Spleen (tissue), 11 donors: ENCODE data around the gene BAG5. TPM values are rescaled to one million over a fixed set of nuclear protein-coding genes. Genes with fewer than 3 reads are reported as not detected.
A peak's percentile ranks its signal among the peaks of the same experiment; 100 is the strongest.

Experiments
- DNase-seq: peaks from one replicate; pipeline ENCODE4 v3.0.0-alpha.2; 2020
- H3K27ac ChIP-seq, 8 donors: fragments of 200-600 bp; sonication (generic) in 7 of 8; 1 replicate in 4 of 8; 2 replicates in 4 of 8; pipeline versions ENCODE4 v1.5.0 to v1.8.0; 2016 to 2021; ENCODE audit warnings: inconsistent platforms in 4 of 8, mild to moderate bottlenecking in 4 of 8, moderate library complexity in 1 of 8
- H3K27me3 ChIP-seq, 7 donors: fragments of 200-600 bp; sonication (generic) in 6 of 7; replicated peaks in 1 of 7; 1 replicate in 4 of 7; 2 replicates in 3 of 7; pipeline versions ENCODE4 v1.5.0 to v1.8.0; 2016 to 2021; ENCODE audit warnings: inconsistent platforms in 3 of 7, mild to moderate bottlenecking in 1 of 7
- H3K36me3 ChIP-seq, 6 donors: fragments of 200-600 bp; sonication (generic) in 5 of 6; 1 replicate in 4 of 6; 2 replicates in 2 of 6; pipeline versions ENCODE4 v1.5.0 to v1.8.0; 2016 to 2021; ENCODE audit warnings: inconsistent platforms in 2 of 6
- H3K4me1 ChIP-seq, 6 donors: fragments of 200-600 bp; sonication (generic) in 5 of 6; 1 replicate in 3 of 6; 2 replicates in 3 of 6; pipeline versions ENCODE4 v1.5.0 to v1.8.0; 2016 to 2021; ENCODE audit warnings: inconsistent platforms in 3 of 6
- H3K4me3 ChIP-seq, 8 donors: fragments of 200-600 bp; sonication (generic) in 7 of 8; 1 replicate in 4 of 8; 2 replicates in 4 of 8; pipeline versions ENCODE4 v1.5.0 to v1.8.0; 2016 to 2021; ENCODE audit warnings: inconsistent platforms in 4 of 8, mild to moderate bottlenecking in 4 of 8, moderate library complexity in 2 of 8
- H3K9me3 ChIP-seq, 8 donors: fragments of 200-600 bp; sonication (generic) in 7 of 8; 1 replicate in 4 of 8; 2 replicates in 4 of 8; pipeline versions ENCODE4 v1.5.0 to v1.8.0; 2016 to 2021; ENCODE audit warnings: inconsistent platforms in 4 of 8
- POLR2A ChIP-seq, 3 donors: fragments of 450-650 bp; IDR thresholded peaks; one replicate each; pipeline ENCODE4 v1.5.1; 2017; ENCODE audit warnings: antibody characterized with exemption in 3 of 3, mild to moderate bottlenecking in 1 of 3
- POLR2AphosphoS5 ChIP-seq, 3 donors: sonication (generic); formaldehyde crosslinking; IDR thresholded peaks; one replicate each; pipeline ENCODE4 v1.5.1; 2017; ENCODE audit warnings: antibody characterized with exemption in 3 of 3
- WGBS, 5 donors: extraction: QIAGEN DNeasy Blood & Tissue Kit in 3 of 5; methylation state at CpG; one replicate each; pipeline versions ENCODE4 v1.1.5 to v1.1.7; 2013 to 2018; 5-methylcytosine and 5-hydroxymethylcytosine counted together
- intact Hi-C: fragments of 100-400 bp; cut with DNase I; formaldehyde crosslinking; loops from one replicate; pipeline ENCODE4 v1.15.0; 2023; ENCODE audit warnings: low total_unique reads
- polyA plus RNA-seq, 3 donors: library from polyadenylated mRNA; stranded (reverse); fragments of 200-250 nt; gene quantifications; one replicate each; pipeline ENCODE4 v1.2.1, GENCODE V29; 2013
- total RNA-seq, 7 donors: library from RNA; depleted of rRNA in 3 of 7; stranded (reverse); fragments of >200 nt in 3 of 7; fragmentation: NEBNext Ultra II Directional in 4 of 7; extraction: Animal tissue kit (Norgen Biotek cat#: 25700) in 4 of 7; gene quantifications; one replicate each; pipeline versions ENCODE4 v1.1.0 to v1.2.1, GENCODE V29; 2016 to 2021
- TF ChIP-seq, protein P1 (sequence below), 11 experiments: fragments of 200-600 bp in 7 of 11; fragments of 450-650 bp in 4 of 11; sonication (generic) in 4 of 11; IDR thresholded peaks in 8 of 11; conservative IDR thresholded peaks in 3 of 11; 1 replicate in 7 of 11; 2 replicates in 4 of 11; pipeline versions ENCODE4 v1.4.0 to v1.8.0; 2016 to 2021; ENCODE audit warnings: antibody characterized with exemption in 11 of 11, inconsistent platforms in 4 of 11, mild to moderate bottlenecking in 1 of 11
- donor health status: healthy with polysubstance abuse.
- donor health status: DM: no; HTN: no; CAD: no; lungs with moderate emphysema.
- donor health status: DM: no; HTN: no; CAD: no.
- donor health status: Bipolar disorder and iron deficiency.
- donor health status: healthy.
- donor health status: DM: no; HTN: no; CAD: no.
- donor health status: DM: yes; HTN: yes; CAD: no.

BAG5 gene
- total and polyA plus RNA-seq, 10 donors, result 9.3 to 42.5 (median 29.9) TPM

DNA sequence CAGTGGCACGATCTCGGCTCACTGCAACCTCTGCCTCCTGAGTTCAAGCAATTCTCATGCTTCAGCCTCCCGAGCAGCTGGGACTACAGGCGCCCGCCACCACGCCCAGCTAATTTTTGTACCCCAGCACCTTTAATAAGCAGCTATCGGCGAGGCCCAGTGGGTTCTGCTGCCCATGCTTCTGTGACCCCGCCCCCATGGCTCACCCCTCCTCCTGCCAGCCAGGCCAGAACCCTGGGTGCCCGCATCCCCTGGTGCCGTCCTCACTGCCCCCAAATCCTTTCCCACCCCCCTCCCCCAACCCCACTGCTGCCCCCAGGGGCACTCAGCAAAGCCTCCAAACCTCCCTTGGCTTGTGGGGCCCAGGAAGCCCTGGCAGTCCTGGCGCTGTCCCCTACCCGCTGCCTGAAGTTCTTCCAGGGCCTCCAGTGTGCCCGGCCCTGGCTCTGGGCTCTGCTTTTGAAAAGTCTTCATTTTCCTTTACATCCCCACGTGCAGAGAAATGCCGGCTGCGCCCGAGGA lies 14.5 kb downstream of the BAG5 start:
- H3K4me1 ChIP-seq, result peaks cover 0 to 48% (median 22%) of the 10 kb centered on the region in 6 donors
- peaks cover 0 to 17% (median 0%) of the 10 kb centered on the region in 7 donors for H3K27me3 ChIP-seq
- H3K4me3 ChIP-seq, result no peak overlapping the region
- TF ChIP-seq, protein P1, sequence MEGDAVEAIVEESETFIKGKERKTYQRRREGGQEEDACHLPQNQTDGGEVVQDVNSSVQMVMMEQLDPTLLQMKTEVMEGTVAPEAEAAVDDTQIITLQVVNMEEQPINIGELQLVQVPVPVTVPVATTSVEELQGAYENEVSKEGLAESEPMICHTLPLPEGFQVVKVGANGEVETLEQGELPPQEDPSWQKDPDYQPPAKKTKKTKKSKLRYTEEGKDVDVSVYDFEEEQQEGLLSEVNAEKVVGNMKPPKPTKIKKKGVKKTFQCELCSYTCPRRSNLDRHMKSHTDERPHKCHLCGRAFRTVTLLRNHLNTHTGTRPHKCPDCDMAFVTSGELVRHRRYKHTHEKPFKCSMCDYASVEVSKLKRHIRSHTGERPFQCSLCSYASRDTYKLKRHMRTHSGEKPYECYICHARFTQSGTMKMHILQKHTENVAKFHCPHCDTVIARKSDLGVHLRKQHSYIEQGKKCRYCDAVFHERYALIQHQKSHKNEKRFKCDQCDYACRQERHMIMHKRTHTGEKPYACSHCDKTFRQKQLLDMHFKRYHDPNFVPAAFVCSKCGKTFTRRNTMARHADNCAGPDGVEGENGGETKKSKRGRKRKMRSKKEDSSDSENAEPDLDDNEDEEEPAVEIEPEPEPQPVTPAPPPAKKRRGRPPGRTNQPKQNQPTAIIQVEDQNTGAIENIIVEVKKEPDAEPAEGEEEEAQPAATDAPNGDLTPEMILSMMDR (IDR thresholded peaks at IDR 0.05 in 8 of 11, conservative IDR thresholded peaks at IDR 0.05 in 3 of 11), result no peak
- 88 to 93% (median 91%) methylated on average over 18 of the region's 18 CpGs for WGBS, 5 donors
- intact Hi-C loops, result no loop called here
- H3K9me3 ChIP-seq, result no peaks in the 10 kb centered on the region
- H3K27ac ChIP-seq, result no peak overlapping the region
- peaks cover 0 to 7% (median 0%) of the 10 kb centered on the region in 6 donors for H3K36me3 ChIP-seq
- peak; percentile 67 for DNase-seq

DNA sequence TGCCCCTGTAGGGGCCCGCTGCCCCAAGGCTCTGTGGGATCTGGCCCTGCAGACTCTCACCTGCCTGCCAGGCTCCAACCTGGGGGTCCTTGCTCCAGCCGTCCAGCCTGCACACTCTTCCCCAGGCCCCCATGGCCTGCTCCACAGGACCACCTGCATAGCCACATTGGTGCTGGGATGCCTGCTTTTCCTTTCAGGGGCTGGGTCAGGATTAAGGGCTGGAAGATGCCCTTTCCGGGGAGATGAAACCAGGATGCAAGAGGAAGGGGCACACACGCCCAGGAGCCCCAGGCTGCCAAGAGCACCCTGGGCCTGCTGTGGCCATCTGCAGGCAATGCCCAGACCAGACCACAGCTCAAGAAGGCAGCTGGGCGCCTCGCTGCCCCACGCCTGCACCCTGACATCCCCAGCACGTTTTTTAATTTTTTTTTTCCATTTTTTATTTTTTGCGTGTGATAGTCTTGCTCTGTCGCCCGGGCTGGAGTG lies 15.0 kb downstream of the BAG5 start:
- H3K9me3 ChIP-seq, result no peaks in the 10 kb centered on the region
- H3K27me3 ChIP-seq, result peaks cover 0 to 22% (median 3%) of the 10 kb centered on the region in 7 donors
- no peak overlapping the region for H3K27ac ChIP-seq
- peaks cover 0 to 54% (median 24%) of the 10 kb centered on the region in 6 donors for H3K4me1 ChIP-seq
- peaks cover 0 to 2% (median 0%) of the 10 kb centered on the region in 6 donors for H3K36me3 ChIP-seq
- WGBS, 5 donors, result 85 to 95% (median 91%) methylated on average over 11 of the region's 11 CpGs
- intact Hi-C loops, result no loop called here
- no peak overlapping the region for H3K4me3 ChIP-seq
- DNase-seq, result no peak
- TF ChIP-seq, protein P1 (IDR thresholded peaks at IDR 0.05 in 8 of 11, conservative IDR thresholded peaks at IDR 0.05 in 3 of 11), result no peak
- TF ChIP-seq POLR2AphosphoS5 (IDR thresholded peaks at IDR 0.05), result no peak
- no peak for TF ChIP-seq POLR2A (IDR thresholded peaks at IDR 0.05)

DNA sequence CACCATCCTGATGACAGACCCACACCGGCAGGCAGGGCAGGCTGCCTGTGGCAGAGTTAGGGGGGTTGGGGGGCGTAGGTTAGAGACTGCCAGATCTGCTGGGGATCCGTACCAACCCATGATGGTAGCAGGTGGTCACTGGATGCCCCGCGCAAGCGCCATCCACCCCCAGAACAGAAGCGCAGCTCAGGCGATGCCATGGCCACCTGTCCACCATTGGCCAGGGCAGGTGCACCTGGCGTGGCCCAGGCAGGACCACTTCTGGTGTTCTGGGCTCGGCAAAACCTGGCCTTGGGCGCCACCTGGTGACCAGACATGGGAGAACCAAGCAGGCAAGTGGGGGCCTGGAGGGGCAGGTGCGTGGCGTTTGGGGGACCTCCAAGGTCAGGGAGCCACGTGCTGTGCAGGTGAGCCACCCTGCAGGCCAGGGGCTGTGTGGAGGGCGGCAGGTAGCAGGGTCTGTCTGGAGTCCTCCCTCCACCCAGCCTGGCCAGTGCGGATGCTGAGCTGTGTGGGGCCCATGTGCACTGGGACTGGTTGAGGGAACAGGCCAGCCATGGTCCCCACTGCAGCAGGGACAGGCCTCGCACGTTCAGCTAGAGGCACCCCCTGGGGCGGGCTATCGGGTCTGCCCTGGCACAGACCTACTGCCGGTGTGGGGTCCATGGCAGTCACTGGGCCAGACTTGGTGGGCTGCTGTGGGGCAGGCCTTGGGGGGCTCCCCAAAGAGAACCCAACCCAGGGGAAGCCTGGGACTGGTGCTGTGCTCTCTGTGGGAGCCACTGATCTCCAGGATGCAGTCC lies 15.6 kb downstream of the BAG5 start:
- TF ChIP-seq POLR2A (IDR thresholded peaks at IDR 0.05) (no peak), POLR2AphosphoS5 (IDR thresholded peaks at IDR 0.05) (peak; percentile 45 to 64 (median 57))
- TF ChIP-seq, protein P1 (IDR thresholded peaks at IDR 0.05 in 8 of 11, conservative IDR thresholded peaks at IDR 0.05 in 3 of 11), result peak; percentile 87 to 95 (median 92)
- Histone ChIP-seq H3K4me1 (peaks cover 0 to 52% (median 21%) of the 10 kb centered on the region in 6 donors), H3K4me3 (no peak overlapping the region), H3K9me3 (no peaks in the 10 kb centered on the region), H3K27me3 (peaks cover 0 to 29% (median 5%) of the 10 kb centered on the region in 7 donors), H3K27ac (no peak overlapping the region), H3K36me3 (no peaks in the 10 kb centered on the region)
- DNase-seq, result peak; percentile 93
- intact Hi-C loops, result no loop called here
- 24 to 47% (median 28%) methylated on average over 7 to 21 of the region's 21 CpGs for WGBS, 5 donors
